ENCODE results near the gene ARNT2. TPM values are rescaled to one million over a fixed set of nuclear protein-coding genes. Genes with fewer than 3 reads are reported as not detected.

ARNT2 gene
- total RNA-seq, 1 experiment from 2014 or later, result 16.8 TPM

DNA sequence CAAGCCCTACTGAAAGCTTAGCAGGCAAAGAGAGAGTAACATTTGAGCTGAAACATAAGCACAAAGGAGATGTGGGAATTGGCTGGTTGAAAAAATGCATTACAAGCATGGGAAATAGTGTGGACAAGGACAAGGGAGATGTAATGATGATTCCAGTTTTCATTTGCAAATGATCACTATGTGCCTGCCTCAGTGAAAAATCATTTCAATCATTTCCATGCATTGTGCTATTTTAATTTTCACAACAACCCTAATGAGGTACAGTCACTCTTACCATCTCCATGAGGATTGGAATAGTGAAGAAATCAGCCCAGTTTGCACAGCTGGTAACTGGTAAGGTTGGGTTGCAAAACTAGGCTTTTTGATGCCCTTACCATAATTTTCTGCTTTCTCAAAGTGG, 123.2 kb downstream of the ARNT2 start:
- Histone ChIP-seq H3K9me3 (ENCODE audit: control insufficient read depth, insufficient read depth, low read depth, low read length) (no peaks in the 10 kb centered on the region), H3K27me3 (ENCODE audit: control insufficient read depth, insufficient read depth, low read length) (peaks cover 5% of the 10 kb centered on the region), H3K36me3 (ENCODE audit: control insufficient read depth, insufficient read depth, low read length) (no peaks in the 10 kb centered on the region), H3K27ac (ENCODE audit: low read length) (no peak overlapping the region), H3K4me3 (ENCODE audit: low read depth in 2 of 2, low read length in 2 of 2) (no peak overlapping the region), H3K4me1 (ENCODE audit: control insufficient read depth, insufficient read depth, low read length) (no peaks in the 10 kb centered on the region)
- in situ Hi-C loops (cut with HindIII; ENCODE audit: low pct_unique_long_range_greater_than_20kb, low sequenced_read_pairs), result no loop called here
- TF ChIP-seq POLR2AphosphoS5 (IDR thresholded peaks at IDR 0.05; ENCODE audit: low read depth, low read length) (no peak), TCF7L2 (IDR thresholded peaks at IDR 0.05; ENCODE audit: low read depth, low read length) (no peak), SIN3A (IDR thresholded peaks at IDR 0.05; ENCODE audit: borderline replicate concordance, insufficient read depth, low read depth, low read length) (no peak)
- TF ChIP-seq, protein P1, sequence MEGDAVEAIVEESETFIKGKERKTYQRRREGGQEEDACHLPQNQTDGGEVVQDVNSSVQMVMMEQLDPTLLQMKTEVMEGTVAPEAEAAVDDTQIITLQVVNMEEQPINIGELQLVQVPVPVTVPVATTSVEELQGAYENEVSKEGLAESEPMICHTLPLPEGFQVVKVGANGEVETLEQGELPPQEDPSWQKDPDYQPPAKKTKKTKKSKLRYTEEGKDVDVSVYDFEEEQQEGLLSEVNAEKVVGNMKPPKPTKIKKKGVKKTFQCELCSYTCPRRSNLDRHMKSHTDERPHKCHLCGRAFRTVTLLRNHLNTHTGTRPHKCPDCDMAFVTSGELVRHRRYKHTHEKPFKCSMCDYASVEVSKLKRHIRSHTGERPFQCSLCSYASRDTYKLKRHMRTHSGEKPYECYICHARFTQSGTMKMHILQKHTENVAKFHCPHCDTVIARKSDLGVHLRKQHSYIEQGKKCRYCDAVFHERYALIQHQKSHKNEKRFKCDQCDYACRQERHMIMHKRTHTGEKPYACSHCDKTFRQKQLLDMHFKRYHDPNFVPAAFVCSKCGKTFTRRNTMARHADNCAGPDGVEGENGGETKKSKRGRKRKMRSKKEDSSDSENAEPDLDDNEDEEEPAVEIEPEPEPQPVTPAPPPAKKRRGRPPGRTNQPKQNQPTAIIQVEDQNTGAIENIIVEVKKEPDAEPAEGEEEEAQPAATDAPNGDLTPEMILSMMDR (IDR thresholded peaks at IDR 0.05), result no peak
- TF ChIP-seq, protein P2, sequence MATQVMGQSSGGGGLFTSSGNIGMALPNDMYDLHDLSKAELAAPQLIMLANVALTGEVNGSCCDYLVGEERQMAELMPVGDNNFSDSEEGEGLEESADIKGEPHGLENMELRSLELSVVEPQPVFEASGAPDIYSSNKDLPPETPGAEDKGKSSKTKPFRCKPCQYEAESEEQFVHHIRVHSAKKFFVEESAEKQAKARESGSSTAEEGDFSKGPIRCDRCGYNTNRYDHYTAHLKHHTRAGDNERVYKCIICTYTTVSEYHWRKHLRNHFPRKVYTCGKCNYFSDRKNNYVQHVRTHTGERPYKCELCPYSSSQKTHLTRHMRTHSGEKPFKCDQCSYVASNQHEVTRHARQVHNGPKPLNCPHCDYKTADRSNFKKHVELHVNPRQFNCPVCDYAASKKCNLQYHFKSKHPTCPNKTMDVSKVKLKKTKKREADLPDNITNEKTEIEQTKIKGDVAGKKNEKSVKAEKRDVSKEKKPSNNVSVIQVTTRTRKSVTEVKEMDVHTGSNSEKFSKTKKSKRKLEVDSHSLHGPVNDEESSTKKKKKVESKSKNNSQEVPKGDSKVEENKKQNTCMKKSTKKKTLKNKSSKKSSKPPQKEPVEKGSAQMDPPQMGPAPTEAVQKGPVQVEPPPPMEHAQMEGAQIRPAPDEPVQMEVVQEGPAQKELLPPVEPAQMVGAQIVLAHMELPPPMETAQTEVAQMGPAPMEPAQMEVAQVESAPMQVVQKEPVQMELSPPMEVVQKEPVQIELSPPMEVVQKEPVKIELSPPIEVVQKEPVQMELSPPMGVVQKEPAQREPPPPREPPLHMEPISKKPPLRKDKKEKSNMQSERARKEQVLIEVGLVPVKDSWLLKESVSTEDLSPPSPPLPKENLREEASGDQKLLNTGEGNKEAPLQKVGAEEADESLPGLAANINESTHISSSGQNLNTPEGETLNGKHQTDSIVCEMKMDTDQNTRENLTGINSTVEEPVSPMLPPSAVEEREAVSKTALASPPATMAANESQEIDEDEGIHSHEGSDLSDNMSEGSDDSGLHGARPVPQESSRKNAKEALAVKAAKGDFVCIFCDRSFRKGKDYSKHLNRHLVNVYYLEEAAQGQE (IDR thresholded peaks at IDR 0.05; ENCODE audit: insufficient read depth in 1 of 2, low read depth in 2 of 2, low read length in 1 of 2), result no peak
- CTCF ChIA-PET, result no interaction called here
- BruUV-seq (replicated peaks), result no TSS peak
- DNase-seq (ENCODE audit: low read depth, low spot score) (no peak), ATAC-seq (no peak)
- POLR2A ChIA-PET, result no interaction called here
- intact Hi-C loops (cut with micrococcal nuclease; ENCODE audit: unreplicated experiment), result no loop called here

DNA sequence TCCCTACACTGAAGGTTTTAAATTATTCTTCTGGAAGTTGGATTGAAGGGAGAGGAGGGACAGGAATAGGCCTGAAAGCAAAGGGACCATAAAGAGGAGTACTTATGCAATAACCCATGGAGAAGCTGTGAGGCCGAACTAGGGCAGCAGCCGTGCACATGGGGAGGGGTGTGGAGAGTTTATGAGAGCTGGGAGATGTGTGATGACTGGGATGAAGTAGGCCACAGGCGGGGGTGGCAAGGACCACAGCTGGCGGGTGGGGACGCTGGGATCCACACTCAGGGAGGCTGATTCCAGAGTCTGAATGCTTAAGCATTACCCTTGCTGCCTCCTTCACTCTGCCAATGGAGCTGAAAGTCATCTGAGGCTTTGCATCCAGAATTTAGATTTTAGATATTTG, 123.8 kb downstream of the ARNT2 start:
- ChIA-PET POLR2A (no interaction called here), CTCF (no interaction called here)
- Histone ChIP-seq H3K4me1 (ENCODE audit: control insufficient read depth, insufficient read depth, low read length) (no peaks in the 10 kb centered on the region), H3K9me3 (ENCODE audit: control insufficient read depth, insufficient read depth, low read depth, low read length) (no peaks in the 10 kb centered on the region), H3K27me3 (ENCODE audit: control insufficient read depth, insufficient read depth, low read length) (peaks cover 5% of the 10 kb centered on the region), H3K27ac (ENCODE audit: low read length) (no peak overlapping the region), H3K4me3 (ENCODE audit: low read depth in 2 of 2, low read length in 2 of 2) (no peak overlapping the region), H3K36me3 (ENCODE audit: control insufficient read depth, insufficient read depth, low read length) (no peaks in the 10 kb centered on the region)
- in situ Hi-C loops (cut with HindIII; ENCODE audit: low pct_unique_long_range_greater_than_20kb, low sequenced_read_pairs) (no loop called here), intact Hi-C loops (cut with micrococcal nuclease; ENCODE audit: unreplicated experiment) (no loop called here)
- ATAC-seq (no peak), DNase-seq (ENCODE audit: low read depth, low spot score) (no peak)
- BruUV-seq (replicated peaks), result no TSS peak
- TF ChIP-seq, protein P1 (IDR thresholded peaks at IDR 0.05), result no peak
- TF ChIP-seq TCF7L2 (IDR thresholded peaks at IDR 0.05; ENCODE audit: low read depth, low read length), result no peak
- TF ChIP-seq SIN3A (IDR thresholded peaks at IDR 0.05; ENCODE audit: borderline replicate concordance, insufficient read depth, low read depth, low read length), result no peak
- TF ChIP-seq, protein P2 (IDR thresholded peaks at IDR 0.05; ENCODE audit: insufficient read depth in 1 of 2, low read depth in 2 of 2, low read length in 1 of 2), result no peak
- no peak for TF ChIP-seq POLR2AphosphoS5 (IDR thresholded peaks at IDR 0.05; ENCODE audit: low read depth, low read length)
